ENCODE results near the gene KCNMB4. TPM values are rescaled to one million over a fixed set of nuclear protein-coding genes. Genes with fewer than 3 reads are reported as not detected.

KCNMB4 gene
- total and polyA plus RNA-seq, 2 of the 4 experiments (the other 2 are of a cell fraction): 0.90 to 1.1 TPM

DNA sequence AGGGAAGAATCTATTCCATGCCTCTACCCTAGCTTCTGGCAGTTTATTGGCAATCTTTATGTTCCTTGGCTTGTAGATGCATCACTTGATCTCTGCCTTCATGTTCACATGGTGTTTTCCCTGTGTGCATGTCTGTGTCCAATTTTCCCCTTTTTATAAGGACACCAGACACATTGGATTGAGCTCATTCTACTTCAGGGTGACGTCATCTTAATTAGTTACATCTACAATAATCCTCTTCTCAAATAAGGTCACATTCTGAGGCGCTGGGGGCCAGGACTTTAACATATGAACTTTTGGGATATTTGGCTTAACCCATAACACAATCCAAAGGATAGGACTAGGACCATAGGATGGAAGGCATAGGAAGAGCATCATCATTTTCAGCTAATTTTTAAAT lies 101.4 kb downstream of the KCNMB4 start:
- H3K4me3 ChIP-seq (ENCODE audit: insufficient read depth, low read depth, low read length): no peak overlapping the region
- in situ Hi-C loops (cut with MboI; ENCODE audit: low sequenced_read_pairs) (no loop called here), intact Hi-C loops (cut with micrococcal nuclease) (no loop called here), dilution Hi-C loops (cut with HindIII; ENCODE audit: low sequenced_read_pairs, unreplicated experiment) (no loop called here)
- no peak overlapping the region for H2AK5ac ChIP-seq (ENCODE audit: low read depth, low read length)
- H3K14ac ChIP-seq (replicated peaks; ENCODE audit: low read depth, low read length): no peak overlapping the region
- no peak overlapping the region for H2BK120ac ChIP-seq (ENCODE audit: low read depth, low read length)
- DNase-seq (no peak), ATAC-seq (ENCODE audit: low read depth) (no peak)
- H3K36me3 ChIP-seq (ENCODE audit: control insufficient read depth, insufficient read depth, low read length): no peaks in the 10 kb centered on the region
- no peak overlapping the region for H4K5ac ChIP-seq (ENCODE audit: low read depth, low read length)
- no peak overlapping the region for H4K8ac ChIP-seq (ENCODE audit: low read depth in 2 of 2, low read length in 2 of 2)
- H4K20me1 ChIP-seq (ENCODE audit: insufficient read depth, low read length): no peaks in the 10 kb centered on the region
- no CpG with 5 or more reads among the region's 2 CpGs for WGBS, 2 experiments (ENCODE audit: extremely low coverage in 2 of 2, insufficient read length in 1 of 2)
- no peaks in the 10 kb centered on the region for H3K4me1 ChIP-seq (ENCODE audit: control insufficient read depth, insufficient read depth, low read length)
- no peak for TF ChIP-seq MAZ (IDR thresholded peaks at IDR 0.05; ENCODE audit: borderline replicate concordance, low read depth, low read length)
- no peak for TF ChIP-seq FOS (IDR thresholded peaks at IDR 0.05; ENCODE audit: low read depth, low read length)
- no peak for TF ChIP-seq SMC3 (IDR thresholded peaks at IDR 0.05; ENCODE audit: low read depth, low read length)
- no peak for TF ChIP-seq NFE2L2 (IDR thresholded peaks at IDR 0.05; ENCODE audit: low read depth, low read length)
- TF ChIP-seq MXI1 (IDR thresholded peaks at IDR 0.05; ENCODE audit: borderline replicate concordance, low read depth, low read length): no peak
- TF ChIP-seq CEBPB (IDR thresholded peaks at IDR 0.05; ENCODE audit: low read depth, low read length): no peak
- no peak for TF ChIP-seq MAFK (IDR thresholded peaks at IDR 0.05; ENCODE audit: low read depth, low read length)
- TF ChIP-seq POLR2A (IDR thresholded peaks at IDR 0.05; ENCODE audit: low read depth, low read length): no peak
- TF ChIP-seq CTCF (conservative IDR thresholded peaks at IDR 0.05; ENCODE audit: low read depth, low read length): no peak
- TF ChIP-seq BHLHE40 (IDR thresholded peaks at IDR 0.05; ENCODE audit: low read depth, low read length): no peak
- no peak for TF ChIP-seq RAD21 (IDR thresholded peaks at IDR 0.05; ENCODE audit: low read length)
- TF ChIP-seq, protein P1, sequence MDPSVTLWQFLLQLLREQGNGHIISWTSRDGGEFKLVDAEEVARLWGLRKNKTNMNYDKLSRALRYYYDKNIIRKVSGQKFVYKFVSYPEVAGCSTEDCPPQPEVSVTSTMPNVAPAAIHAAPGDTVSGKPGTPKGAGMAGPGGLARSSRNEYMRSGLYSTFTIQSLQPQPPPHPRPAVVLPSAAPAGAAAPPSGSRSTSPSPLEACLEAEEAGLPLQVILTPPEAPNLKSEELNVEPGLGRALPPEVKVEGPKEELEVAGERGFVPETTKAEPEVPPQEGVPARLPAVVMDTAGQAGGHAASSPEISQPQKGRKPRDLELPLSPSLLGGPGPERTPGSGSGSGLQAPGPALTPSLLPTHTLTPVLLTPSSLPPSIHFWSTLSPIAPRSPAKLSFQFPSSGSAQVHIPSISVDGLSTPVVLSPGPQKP (IDR thresholded peaks at IDR 0.05; ENCODE audit: borderline replicate concordance, low read depth, low read length): no peak
- no peak for TF ChIP-seq RCOR1 (IDR thresholded peaks at IDR 0.05; ENCODE audit: insufficient replicate concordance, low read length)
- TF ChIP-seq USF2 (IDR thresholded peaks at IDR 0.05; ENCODE audit: low read depth, low read length): no peak
- no peak for TF ChIP-seq RFX5 (IDR thresholded peaks at IDR 0.05; ENCODE audit: low read depth, low read length)
- H2AK9ac ChIP-seq (replicated peaks; ENCODE audit: low read depth, low read length, poor library complexity): no peak overlapping the region
- H2BK20ac ChIP-seq (ENCODE audit: low read depth, low read length): no peak overlapping the region
- H3K23ac ChIP-seq (ENCODE audit: low read depth, low read length): no peak overlapping the region
- no peak overlapping the region for H2BK5ac ChIP-seq (ENCODE audit: low read depth, low read length, poor library complexity, severe bottlenecking)
- H3K27me3 ChIP-seq (ENCODE audit: control insufficient read depth, insufficient read depth, low read length): no peaks in the 10 kb centered on the region
- no peaks in the 10 kb centered on the region for H3K79me1 ChIP-seq (ENCODE audit: low read depth in 1 of 2, low read length in 2 of 2)
- H3K4ac ChIP-seq (ENCODE audit: low read depth, low read length): no peak overlapping the region
- H2BK15ac ChIP-seq (ENCODE audit: low read depth, low read length): no peak overlapping the region
- CTCF ChIA-PET: no interaction called here
- H3K27ac ChIP-seq (ENCODE audit: insufficient read depth, low read length): no peak overlapping the region
- H3K9me1 ChIP-seq (ENCODE audit: insufficient read depth, low read length): no peaks in the 10 kb centered on the region
- POLR2A ChIA-PET (ENCODE audit: unreplicated experiment): no interaction called here
- H4K91ac ChIP-seq (ENCODE audit: insufficient read depth, low read depth, low read length): no peak overlapping the region
- H3K9me3 ChIP-seq (ENCODE audit: control insufficient read depth, insufficient read depth, low read length): no peaks in the 10 kb centered on the region
- BruUV-seq (replicated peaks): no TSS peak
- no peak overlapping the region for H3K9ac ChIP-seq (ENCODE audit: low read depth, low read length)
- no peak overlapping the region for H3K56ac ChIP-seq (ENCODE audit: extremely low read depth, insufficient read depth, low read length)
- no peak overlapping the region for H3K18ac ChIP-seq (ENCODE audit: low read depth, low read length)
- no peak overlapping the region for H3K4me2 ChIP-seq (ENCODE audit: low read depth, low read length)
- no peak overlapping the region for H2AFZ ChIP-seq (replicated peaks; ENCODE audit: low read length, poor library complexity)
